ENCODE results near the gene TFB1M. TPM values are rescaled to one million over a fixed set of nuclear protein-coding genes. Genes with fewer than 3 reads are reported as not detected.

The TFB1M gene
- total RNA-seq, 1 donor from 2014 or later: 20.6 TPM

DNA sequence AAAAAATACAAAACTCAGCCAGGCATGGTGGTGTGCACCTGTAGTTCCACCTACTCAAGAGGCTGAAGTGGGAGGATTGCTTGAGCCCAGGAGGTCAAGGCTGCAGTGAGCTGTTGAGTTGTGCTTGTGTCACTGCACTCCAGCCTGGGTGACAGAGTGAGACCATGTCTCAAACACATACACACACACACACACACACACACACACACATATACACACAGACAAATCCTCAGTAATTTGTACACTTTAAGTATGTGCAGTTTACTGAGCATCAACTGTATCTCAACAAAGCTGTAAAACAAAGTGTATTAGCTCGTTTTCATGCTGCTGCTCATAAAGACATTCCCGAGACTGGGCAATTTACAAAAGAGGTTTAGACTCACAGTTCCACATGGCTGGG is 7.3 kb downstream of the TFB1M start:
- DNase-seq (no peak), ATAC-seq (no peak)
- intact Hi-C loops (cut with DNase I): no loop called here
- no peaks in the 10 kb centered on the region for H3K27me3 ChIP-seq (ENCODE audit: low read depth)
- H3K36me3 ChIP-seq: peaks cover 31% of the 10 kb centered on the region
- H3K27ac ChIP-seq: no peak overlapping the region
- H3K4me3 ChIP-seq: no peak overlapping the region
- H3K9me3 ChIP-seq: no peaks in the 10 kb centered on the region
- TF ChIP-seq, protein P1, sequence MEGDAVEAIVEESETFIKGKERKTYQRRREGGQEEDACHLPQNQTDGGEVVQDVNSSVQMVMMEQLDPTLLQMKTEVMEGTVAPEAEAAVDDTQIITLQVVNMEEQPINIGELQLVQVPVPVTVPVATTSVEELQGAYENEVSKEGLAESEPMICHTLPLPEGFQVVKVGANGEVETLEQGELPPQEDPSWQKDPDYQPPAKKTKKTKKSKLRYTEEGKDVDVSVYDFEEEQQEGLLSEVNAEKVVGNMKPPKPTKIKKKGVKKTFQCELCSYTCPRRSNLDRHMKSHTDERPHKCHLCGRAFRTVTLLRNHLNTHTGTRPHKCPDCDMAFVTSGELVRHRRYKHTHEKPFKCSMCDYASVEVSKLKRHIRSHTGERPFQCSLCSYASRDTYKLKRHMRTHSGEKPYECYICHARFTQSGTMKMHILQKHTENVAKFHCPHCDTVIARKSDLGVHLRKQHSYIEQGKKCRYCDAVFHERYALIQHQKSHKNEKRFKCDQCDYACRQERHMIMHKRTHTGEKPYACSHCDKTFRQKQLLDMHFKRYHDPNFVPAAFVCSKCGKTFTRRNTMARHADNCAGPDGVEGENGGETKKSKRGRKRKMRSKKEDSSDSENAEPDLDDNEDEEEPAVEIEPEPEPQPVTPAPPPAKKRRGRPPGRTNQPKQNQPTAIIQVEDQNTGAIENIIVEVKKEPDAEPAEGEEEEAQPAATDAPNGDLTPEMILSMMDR (IDR thresholded peaks at IDR 0.05): no peak
- no peaks in the 10 kb centered on the region for H3K4me1 ChIP-seq

DNA sequence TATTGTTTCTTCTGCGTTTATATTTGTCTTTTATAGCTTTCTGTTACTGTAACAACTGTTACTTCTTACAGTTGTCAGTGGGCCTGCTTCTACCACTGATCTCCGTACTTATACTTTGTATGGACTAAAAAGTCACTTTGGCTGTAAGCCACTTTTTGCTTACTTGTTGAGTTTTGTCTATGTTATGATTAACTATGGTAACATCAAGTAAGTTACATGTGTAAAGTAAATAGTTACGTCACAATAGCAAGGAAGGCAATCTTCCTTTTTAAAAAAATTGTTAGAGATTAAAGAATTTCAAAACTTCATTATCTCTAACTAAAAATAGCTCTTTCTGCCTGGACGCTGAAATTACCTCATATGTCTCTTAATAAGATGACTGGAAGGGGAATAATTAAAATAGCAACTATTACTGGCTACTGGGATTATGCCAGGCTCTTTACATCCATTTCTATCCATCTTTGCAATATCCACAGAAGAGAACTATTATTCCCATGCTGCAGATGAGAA is 10.9 kb downstream of the TFB1M start:
- Histone ChIP-seq H3K4me1 (no peaks in the 10 kb centered on the region), H3K36me3 (peaks cover 25% of the 10 kb centered on the region), H3K9me3 (no peaks in the 10 kb centered on the region), H3K4me3 (no peak overlapping the region), H3K27me3 (ENCODE audit: low read depth) (no peaks in the 10 kb centered on the region), H3K27ac (no peak overlapping the region)
- TF ChIP-seq, protein P1 (IDR thresholded peaks at IDR 0.05): no peak
- intact Hi-C loops (cut with DNase I): no loop called here
- ATAC-seq (no peak), DNase-seq (no peak)

DNA sequence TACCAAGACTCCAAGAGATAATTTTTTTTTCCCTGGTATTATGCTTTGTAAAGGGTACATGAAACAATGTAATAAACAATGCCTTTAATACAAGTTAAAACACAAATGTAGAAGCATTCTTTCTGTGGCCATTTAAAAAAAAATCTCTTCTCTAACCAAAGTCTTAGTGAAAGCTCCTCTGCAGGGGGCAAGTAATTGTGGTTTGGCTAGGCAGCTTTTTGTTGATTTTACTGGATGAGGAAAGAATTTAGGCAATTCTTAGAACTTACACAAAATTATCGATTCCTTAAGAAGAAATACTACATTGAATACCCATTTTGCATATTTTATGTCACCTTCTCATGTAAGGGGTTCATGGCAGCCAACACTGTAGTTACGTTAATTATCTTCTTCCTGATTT is 12.4 kb downstream of the TFB1M start:
- Histone ChIP-seq H3K4me1 (no peaks in the 10 kb centered on the region), H3K36me3 (peaks cover 27% of the 10 kb centered on the region), H3K27ac (no peak overlapping the region), H3K9me3 (no peaks in the 10 kb centered on the region), H3K27me3 (ENCODE audit: low read depth) (no peaks in the 10 kb centered on the region), H3K4me3 (no peak overlapping the region)
- no peak for ATAC-seq
- no peak for DNase-seq
- intact Hi-C loops (cut with DNase I): no loop called here
- TF ChIP-seq, protein P1 (IDR thresholded peaks at IDR 0.05): no peak

DNA sequence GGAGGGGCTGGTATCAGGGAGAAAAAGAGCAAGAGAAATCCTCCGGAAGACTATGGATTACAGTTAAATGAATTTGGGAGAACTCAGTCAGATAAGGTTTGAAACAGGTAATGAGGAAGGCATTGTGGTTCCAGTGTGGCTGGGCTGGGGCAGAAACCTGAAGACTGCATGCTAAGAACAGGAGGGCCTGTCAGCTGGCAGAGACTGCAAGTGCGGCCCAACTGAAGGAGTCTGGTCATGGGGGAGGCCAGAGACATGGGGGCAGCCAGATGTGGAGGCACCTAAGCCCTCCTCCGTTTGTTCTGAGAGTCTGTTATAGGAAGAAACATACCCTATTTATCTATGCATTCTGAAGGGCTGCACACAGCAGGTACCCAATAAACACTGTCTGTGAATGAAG is 16.6 kb downstream of the TFB1M start:
- H3K27ac ChIP-seq: no peak overlapping the region
- no peaks in the 10 kb centered on the region for H3K27me3 ChIP-seq (ENCODE audit: low read depth)
- no peak for DNase-seq
- H3K4me1 ChIP-seq: no peaks in the 10 kb centered on the region
- no peak overlapping the region for H3K4me3 ChIP-seq
- ATAC-seq: no peak
- TF ChIP-seq, protein P1 (IDR thresholded peaks at IDR 0.05): no peak
- H3K9me3 ChIP-seq: no peaks in the 10 kb centered on the region
- H3K36me3 ChIP-seq: peaks cover 59% of the 10 kb centered on the region
- intact Hi-C loops (cut with DNase I): no loop called here

DNA sequence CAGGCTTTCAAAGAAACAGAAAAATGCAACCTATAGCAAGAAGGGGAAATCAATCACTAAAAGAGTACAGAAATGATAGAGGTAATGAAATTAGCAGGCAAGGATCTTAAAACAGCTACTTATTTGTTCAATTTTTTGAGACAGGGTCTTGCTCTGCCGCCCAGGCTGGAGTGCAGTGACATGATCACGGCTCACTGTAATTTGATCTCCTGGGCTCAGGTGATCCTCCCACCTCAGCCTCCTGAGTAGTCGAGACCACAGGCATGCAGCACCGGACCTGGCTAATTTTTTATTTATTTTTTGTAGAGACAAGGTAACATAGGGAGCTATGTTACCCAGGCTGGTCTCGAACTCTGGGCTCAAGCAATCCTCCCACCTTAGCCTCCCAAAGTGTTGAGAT is 21.6 kb downstream of the TFB1M start:
- Histone ChIP-seq H3K27ac (no peak overlapping the region), H3K36me3 (peaks cover 75% of the 10 kb centered on the region), H3K9me3 (no peaks in the 10 kb centered on the region), H3K4me3 (no peak overlapping the region), H3K4me1 (no peaks in the 10 kb centered on the region), H3K27me3 (ENCODE audit: low read depth) (no peaks in the 10 kb centered on the region)
- intact Hi-C loops (cut with DNase I): no loop called here
- TF ChIP-seq, protein P1 (IDR thresholded peaks at IDR 0.05): no peak
- DNase-seq (no peak), ATAC-seq (no peak)

DNA sequence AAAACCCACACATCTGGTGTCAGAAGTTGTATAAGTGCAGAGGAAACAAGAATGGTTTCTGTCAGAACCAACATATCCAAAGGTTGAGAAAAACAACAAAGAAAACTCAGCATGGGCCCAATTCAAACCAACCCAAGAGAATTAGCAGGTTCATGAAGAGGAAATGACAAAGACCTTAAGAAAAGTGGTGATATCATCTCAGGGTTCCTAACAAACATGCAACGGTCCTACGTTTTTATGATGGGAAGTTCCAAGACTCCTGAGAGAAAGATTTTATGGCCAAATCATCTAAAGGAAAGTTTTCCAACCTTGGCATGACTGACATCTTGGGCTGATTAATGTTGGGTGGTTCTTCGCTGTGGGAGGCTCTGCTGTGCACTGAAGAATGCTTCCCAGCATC is 23.0 kb downstream of the TFB1M start:
- Histone ChIP-seq H3K9me3 (no peaks in the 10 kb centered on the region), H3K4me3 (no peak overlapping the region), H3K27ac (no peak overlapping the region), H3K36me3 (peaks cover 61% of the 10 kb centered on the region), H3K27me3 (ENCODE audit: low read depth) (no peaks in the 10 kb centered on the region), H3K4me1 (no peaks in the 10 kb centered on the region)
- TF ChIP-seq, protein P1 (IDR thresholded peaks at IDR 0.05): no peak
- no peak for ATAC-seq
- DNase-seq: no peak
- intact Hi-C loops (cut with DNase I): no loop called here
